ENCODE results near the gene EHD2. TPM values are rescaled to one million over a fixed set of nuclear protein-coding genes. Genes with fewer than 3 reads are reported as not detected.
A peak's percentile ranks its signal among the peaks of the same experiment; 100 is the strongest.

EHD2 gene
- total and polyA plus RNA-seq, 2 of the 13 experiments (the other 11 are each of a cell fraction or from before 2014, with no cell fraction given): 0.09 to 0.28 TPM

DNA sequence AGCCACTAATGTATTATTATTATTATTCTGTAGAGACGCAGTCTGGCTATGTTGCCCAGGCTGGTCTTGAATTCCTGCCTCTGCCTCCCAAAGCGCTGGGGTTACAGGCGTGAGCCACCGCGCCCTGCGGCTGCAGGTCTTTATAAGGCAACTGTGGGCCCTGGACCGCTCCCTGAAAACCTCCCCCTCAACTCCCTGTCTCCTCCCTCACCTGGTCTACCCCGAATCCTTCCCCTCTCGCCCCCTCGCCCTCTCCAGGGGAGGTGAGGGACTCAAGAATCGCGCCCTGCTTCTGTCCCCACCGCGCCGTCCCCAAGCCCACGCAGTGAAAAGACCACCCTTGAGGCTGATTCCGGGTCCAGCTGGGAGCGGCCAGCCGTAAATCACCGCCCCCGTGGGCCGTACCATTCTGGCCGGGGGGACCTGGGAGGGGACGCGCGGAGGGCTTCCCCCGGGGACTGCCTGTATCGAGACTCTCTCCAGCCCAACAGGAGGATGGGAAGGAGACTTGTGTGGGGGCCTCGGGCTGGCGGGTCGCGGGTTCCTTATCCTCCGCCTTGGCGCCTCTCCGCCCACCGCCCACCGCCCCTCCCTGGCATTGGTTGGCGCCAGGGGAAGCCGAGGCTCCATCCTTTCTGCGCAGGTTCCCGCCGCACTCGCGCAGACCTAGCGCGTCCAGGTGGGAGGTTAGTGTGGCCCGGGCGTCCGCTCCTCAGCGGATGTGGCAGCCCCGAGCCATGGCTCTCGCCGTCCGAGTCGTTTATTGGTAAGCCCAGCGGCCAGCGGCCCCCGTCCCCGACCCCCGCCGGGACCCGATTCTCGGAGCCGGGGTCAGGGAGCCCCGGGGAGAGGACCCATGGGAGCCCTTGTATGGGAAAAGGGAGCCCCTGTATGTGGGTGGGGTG, 65.1 kb downstream of the EHD2 start, which contains the start of gene SELENOW (continued):
- TF ChIP-seq ZNF800 (CRISPR knock-in tag; IDR thresholded peaks at IDR 0.05) (0 out of 2 replicates have a peak, but pooled peaks have one; percentile 32), ZSCAN20 (CRISPR knock-in tag; IDR thresholded peaks at IDR 0.05; ENCODE audit: borderline replicate concordance) (0 out of 2 replicates have a peak, but pooled peaks have one; percentile 37), ZNF576 (CRISPR knock-in tag; IDR thresholded peaks at IDR 0.05) (no peak), RBM22 (optimal IDR thresholded peaks at IDR 0.05; ENCODE audit: low read length) (no peak), NFE2 (CRISPR knock-in tag; IDR thresholded peaks at IDR 0.05) (no peak), SCMH1 (CRISPR knock-in tag; IDR thresholded peaks at IDR 0.05; ENCODE audit: borderline replicate concordance) (no peak), MXD4 (CRISPR knock-in tag; IDR thresholded peaks at IDR 0.05) (0 out of 2 replicates have a peak, but pooled peaks have one; percentile 39), MAX (IDR thresholded peaks at IDR 0.05) (peak; percentile 69), FOSL2 (CRISPR knock-in tag; IDR thresholded peaks at IDR 0.05) (peak; percentile 33; the same call in 1 of the 2 replicates), ZNF772 (CRISPR knock-in tag; IDR thresholded peaks at IDR 0.05) (peak; percentile 68; the same call in 1 of the 2 replicates), MTF1 (CRISPR knock-in tag; IDR thresholded peaks at IDR 0.05) (no peak), ZBTB25 (CRISPR knock-in tag; IDR thresholded peaks at IDR 0.05) (peak; percentile 20; the same call in 1 of the 2 replicates), ZNF232 (CRISPR knock-in tag; IDR thresholded peaks at IDR 0.05; ENCODE audit: borderline replicate concordance) (peak; percentile 31; the same call in 1 of the 2 replicates), ZNF350 (CRISPR knock-in tag; IDR thresholded peaks at IDR 0.05; ENCODE audit: borderline replicate concordance, low read depth) (peak; percentile 61; the same call in 1 of the 2 replicates)
- TF ChIP-seq, protein P1, sequence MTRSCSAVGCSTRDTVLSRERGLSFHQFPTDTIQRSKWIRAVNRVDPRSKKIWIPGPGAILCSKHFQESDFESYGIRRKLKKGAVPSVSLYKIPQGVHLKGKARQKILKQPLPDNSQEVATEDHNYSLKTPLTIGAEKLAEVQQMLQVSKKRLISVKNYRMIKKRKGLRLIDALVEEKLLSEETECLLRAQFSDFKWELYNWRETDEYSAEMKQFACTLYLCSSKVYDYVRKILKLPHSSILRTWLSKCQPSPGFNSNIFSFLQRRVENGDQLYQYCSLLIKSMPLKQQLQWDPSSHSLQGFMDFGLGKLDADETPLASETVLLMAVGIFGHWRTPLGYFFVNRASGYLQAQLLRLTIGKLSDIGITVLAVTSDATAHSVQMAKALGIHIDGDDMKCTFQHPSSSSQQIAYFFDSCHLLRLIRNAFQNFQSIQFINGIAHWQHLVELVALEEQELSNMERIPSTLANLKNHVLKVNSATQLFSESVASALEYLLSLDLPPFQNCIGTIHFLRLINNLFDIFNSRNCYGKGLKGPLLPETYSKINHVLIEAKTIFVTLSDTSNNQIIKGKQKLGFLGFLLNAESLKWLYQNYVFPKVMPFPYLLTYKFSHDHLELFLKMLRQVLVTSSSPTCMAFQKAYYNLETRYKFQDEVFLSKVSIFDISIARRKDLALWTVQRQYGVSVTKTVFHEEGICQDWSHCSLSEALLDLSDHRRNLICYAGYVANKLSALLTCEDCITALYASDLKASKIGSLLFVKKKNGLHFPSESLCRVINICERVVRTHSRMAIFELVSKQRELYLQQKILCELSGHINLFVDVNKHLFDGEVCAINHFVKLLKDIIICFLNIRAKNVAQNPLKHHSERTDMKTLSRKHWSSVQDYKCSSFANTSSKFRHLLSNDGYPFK (CRISPR knock-in tag; IDR thresholded peaks at IDR 0.05; ENCODE audit: borderline replicate concordance): 0 out of 2 replicates have a peak, but pooled peaks have one; percentile 46
- TF ChIP-seq, protein P2, sequence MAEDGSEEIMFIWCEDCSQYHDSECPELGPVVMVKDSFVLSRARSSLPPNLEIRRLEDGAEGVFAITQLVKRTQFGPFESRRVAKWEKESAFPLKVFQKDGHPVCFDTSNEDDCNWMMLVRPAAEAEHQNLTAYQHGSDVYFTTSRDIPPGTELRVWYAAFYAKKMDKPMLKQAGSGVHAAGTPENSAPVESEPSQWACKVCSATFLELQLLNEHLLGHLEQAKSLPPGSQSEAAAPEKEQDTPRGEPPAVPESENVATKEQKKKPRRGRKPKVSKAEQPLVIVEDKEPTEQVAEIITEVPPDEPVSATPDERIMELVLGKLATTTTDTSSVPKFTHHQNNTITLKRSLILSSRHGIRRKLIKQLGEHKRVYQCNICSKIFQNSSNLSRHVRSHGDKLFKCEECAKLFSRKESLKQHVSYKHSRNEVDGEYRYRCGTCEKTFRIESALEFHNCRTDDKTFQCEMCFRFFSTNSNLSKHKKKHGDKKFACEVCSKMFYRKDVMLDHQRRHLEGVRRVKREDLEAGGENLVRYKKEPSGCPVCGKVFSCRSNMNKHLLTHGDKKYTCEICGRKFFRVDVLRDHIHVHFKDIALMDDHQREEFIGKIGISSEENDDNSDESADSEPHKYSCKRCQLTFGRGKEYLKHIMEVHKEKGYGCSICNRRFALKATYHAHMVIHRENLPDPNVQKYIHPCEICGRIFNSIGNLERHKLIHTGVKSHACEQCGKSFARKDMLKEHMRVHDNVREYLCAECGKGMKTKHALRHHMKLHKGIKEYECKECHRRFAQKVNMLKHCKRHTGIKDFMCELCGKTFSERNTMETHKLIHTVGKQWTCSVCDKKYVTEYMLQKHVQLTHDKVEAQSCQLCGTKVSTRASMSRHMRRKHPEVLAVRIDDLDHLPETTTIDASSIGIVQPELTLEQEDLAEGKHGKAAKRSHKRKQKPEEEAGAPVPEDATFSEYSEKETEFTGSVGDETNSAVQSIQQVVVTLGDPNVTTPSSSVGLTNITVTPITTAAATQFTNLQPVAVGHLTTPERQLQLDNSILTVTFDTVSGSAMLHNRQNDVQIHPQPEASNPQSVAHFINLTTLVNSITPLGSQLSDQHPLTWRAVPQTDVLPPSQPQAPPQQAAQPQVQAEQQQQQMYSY (CRISPR knock-in tag; IDR thresholded peaks at IDR 0.05): 0 out of 2 replicates have a peak, but pooled peaks have one; percentile 21

Measured in HepG2 (cell line).